Right renal cortex interstitium (tissue), 3 donors: ENCODE measurements around the gene EPB41. TPM values are rescaled to one million over a fixed set of nuclear protein-coding genes. Genes with fewer than 3 reads are reported as not detected.
"Not testable (repeated sequence)": the region's sequence is repeated elsewhere in the genome, so short reads cannot be mapped to it uniquely, and the experiment has no call there.

Experiments
- DNase-seq, 3 donors: peaks; one replicate each; pipeline ENCODE4 v3.0.0-alpha.2; 2013; ENCODE audit warnings: low read depth in 3 of 3, low spot score in 2 of 3
- polyA plus RNA-seq, 3 donors: library from polyadenylated mRNA; unstranded; fragments of 120-200 nt; gene quantifications; one replicate each; pipeline ENCODE4 v1.2.1, GENCODE V29; 2013; ENCODE audit not compliant: insufficient read length in 3 of 3

Gene EPB41
- polyA plus RNA-seq, 3 donors: 55.8 to 57.9 (median 56.5) TPM

GRCh38 chr1:28925350-28925891, 11.1 kb downstream of the EPB41 start:
- DNase-seq: no peak

DNA sequence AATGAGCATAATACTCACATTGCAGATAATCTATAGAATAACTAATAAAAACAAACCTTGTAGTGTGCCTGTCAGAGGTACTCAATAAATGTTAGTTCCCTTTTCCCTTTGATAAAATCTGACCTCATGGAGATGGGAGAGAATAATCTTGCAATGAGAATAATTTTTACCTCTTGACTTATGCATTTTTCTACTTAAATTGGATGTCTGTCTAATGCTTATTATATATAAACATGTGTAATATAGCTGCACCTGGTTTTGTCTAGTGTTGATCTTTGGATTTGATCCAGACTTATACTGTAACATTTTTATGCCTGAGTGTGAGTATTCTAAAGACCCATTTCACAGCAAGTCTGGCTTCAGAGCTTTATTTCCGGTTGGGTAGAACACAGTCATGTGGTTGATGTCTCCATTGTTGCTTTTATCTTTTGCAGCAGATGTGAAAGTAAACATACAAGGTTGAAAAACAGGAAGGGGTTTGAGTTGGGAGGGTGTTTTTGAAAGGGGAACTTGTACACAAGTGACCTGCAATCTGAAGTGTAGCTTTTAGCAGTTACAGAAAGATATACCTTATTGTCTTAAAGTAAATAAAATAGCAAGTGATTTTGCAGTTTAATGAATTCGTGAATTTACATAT, 12.4 kb downstream of the EPB41 start:
- no peak for DNase-seq

- no peak for DNase-seq
Measured at GRCh38 chr1:28927266-28927647, 12.9 kb downstream of the EPB41 start.

DNA sequence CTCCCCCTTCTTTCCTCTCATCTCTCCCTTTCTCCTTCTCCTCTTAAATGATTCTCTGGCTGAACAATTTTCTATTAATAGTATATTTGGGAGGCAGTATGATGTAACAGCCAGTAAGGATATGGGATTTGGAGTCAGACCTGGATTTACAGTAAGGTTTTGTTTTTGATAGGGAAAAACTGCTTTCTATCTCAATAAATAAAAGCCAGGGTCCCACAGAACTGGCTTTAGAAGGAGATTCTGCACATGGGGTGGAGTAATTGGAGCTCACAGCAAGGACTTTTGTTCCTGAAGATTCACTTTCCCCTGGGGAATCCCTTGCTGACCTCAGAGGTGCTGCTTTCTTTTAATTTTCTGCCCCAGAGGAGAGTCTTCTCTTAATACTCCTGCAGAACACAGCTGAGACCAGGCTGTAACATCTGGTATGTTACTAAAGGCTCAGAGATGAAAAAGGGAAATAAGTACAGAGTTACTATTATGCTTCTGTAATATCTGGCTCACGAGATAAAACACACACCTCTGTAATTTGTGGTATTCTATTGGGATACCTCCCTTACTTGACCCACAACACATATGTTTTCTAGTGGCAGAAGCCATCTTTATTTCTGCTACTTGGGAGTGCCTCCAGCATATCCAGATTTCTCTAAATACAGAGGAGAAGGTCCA, 13.4 kb downstream of the EPB41 start:
- DNase-seq: no peak

DNA sequence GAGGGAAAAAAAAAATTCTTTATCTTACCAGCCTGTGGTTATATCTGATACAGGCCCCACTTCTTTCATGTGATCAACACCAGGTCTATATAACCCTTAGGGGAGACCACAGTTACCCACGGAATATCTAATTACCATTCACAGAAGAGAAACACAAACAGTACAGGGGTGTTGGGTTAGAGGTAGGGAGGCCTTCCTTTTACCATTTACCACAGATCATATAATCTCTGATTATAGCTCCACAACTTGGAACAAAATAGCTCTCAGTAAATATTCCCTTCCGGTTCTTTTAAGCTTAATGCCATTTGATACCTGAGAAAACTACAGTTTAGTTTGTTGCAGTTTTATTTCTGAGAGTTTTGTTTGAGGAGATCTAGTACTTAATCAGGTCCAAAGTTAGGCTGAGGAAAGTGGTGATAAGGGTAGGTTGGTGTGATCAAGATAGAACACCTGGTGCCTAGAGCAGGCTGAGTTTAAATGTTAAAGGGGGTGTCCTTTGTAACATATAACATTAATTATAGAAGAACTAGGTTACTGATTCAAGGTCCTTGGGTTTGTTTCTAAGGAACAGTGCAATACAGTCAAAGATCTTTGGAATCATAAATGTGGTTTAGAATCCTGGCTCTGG, 14.1 kb downstream of the EPB41 start:
- DNase-seq: no peak

DNA sequence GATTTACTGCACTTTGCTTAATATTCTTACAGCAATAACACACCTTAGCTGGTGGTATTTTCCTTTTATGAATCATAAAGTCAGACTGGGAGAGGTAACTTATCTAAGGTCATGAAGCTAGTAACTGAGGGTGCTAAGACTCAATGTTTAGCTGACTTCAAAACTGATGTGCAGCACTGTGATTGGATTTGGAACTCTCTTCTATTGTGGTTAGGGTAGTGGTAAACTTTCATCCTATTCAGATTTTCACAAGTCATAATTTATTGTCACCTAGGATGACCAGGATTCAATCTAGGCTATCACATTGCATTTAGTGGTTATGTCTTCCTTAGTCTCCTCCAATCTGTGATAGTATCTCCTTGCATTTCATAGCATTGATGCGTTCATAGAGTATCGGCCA, 18.9 kb downstream of the EPB41 start:
- no peak for DNase-seq

- DNase-seq: no peak
Measured at GRCh38 chr1:28933918-28934317, 19.5 kb downstream of the EPB41 start.

DNA sequence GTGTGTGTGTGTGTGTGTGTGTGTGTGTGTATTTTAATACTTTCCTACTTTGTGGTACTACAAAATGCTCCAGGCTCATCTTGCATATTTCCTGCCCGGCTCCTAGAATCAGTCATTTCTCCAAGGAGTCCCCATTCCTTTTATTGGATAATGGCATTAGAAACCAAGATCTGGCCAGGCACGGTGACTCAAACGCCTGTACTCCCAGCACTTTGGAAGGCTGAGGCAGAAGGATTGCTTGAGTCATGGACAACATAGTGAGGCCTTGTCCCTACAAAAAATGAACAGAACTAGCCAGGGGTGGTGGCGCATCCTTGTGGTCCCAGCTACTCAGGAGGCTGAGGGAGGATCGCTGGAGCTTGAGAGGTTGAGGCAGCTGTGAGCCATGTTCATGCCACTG, 20.3 kb downstream of the EPB41 start:
- no peak for DNase-seq

DNA sequence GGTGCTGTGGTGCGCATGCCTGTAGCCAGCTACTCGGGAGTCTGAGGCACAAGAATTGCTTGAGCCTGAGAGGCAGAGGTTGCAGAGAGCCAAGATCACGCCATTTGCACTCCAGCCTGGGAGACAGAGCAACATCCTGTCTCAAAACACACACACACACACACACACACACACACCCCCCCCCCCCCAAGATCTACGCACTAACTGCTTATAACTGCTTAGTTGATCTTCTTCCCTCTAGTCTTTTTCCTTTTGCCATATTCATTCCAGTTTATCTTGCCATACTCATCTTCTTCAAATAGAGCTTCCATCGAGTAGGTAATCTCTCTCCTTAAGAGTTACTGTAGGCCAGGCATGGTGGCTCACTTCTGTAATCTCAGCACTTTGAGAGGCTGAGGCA, 20.9 kb downstream of the EPB41 start:
- no peak for DNase-seq

- no peak for DNase-seq
Measured at GRCh38 chr1:28936094-28936493, 21.7 kb downstream of the EPB41 start.

DNA sequence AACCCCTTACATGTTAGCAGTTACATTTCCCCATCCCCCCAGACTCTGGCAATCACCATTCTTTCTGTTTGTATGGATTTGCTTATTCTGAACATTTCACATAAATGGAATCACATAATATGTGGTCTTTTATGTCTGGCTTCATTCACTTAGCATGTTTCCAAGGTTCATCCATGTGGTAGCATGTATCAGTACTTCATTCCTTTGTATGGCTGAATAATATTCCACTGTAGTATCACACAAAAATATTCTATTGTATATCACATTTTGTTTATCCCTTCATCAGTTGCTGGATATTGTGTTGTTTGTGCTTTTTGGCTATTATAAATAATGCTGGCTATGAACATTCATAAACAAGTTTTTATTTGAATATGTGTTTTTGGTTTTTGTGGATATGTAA, 22.2 kb downstream of the EPB41 start:
- DNase-seq: no peak

GRCh38 chr1:28943581-28943980, 29.2 kb downstream of the EPB41 start:
- not testable (repeated sequence) for DNase-seq

DNA sequence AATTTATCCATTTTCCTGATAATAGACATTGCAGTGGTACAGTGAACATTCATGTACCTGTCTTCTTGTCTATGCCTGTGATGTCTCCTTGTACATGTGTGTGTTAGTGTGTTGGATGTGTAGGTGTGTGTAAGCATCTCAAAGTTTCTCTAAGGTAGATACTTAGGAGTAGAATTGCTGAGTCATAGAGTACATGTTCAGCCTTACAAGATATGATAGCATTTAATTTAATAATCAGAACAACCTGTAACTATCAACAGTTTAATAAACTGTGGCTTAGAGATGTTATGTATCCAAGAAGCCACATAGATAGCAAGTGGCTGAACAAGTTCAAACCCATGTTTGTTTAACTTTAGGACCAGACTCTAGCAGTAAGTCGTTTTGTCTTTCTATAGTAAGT, 35.6 kb downstream of the EPB41 start:
- DNase-seq: no peak

GRCh38 chr1:28950449-28950848, 36.1 kb downstream of the EPB41 start:
- DNase-seq: no peak

DNA sequence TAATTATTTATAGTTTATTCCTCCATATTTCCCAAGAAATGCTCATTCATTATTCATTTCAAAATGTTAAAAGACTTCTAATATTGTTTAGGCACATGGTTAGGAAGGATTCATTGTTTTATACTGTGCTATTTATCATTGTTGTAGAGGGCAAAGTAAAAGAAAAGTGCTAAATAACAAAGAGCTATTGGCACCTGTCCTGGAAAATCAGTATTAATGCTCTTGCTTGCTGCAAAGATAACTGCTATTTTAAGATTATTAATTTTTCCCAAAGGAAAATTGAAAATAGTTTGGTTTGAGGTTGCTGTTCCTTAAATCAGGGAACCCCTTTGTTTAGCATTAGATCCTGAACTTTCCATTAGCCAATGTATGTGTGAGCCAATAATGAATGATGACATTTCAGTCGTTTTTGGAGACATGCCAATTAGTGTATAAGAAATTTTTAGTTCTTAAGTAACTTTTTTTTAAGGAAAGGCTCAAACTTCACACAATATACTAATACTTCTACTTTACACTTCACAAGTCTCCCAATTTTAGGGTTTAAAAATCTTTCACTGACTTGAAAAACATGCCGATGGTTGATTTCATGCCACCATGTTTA, 39.9 kb downstream of the EPB41 start:
- no peak for DNase-seq

GRCh38 chr1:28956038-28956464, 41.7 kb downstream of the EPB41 start:
- DNase-seq: no peak

GRCh38 chr1:28962114-28962831, 47.9 kb downstream of the EPB41 start:
- not testable (repeated sequence) for DNase-seq

DNA sequence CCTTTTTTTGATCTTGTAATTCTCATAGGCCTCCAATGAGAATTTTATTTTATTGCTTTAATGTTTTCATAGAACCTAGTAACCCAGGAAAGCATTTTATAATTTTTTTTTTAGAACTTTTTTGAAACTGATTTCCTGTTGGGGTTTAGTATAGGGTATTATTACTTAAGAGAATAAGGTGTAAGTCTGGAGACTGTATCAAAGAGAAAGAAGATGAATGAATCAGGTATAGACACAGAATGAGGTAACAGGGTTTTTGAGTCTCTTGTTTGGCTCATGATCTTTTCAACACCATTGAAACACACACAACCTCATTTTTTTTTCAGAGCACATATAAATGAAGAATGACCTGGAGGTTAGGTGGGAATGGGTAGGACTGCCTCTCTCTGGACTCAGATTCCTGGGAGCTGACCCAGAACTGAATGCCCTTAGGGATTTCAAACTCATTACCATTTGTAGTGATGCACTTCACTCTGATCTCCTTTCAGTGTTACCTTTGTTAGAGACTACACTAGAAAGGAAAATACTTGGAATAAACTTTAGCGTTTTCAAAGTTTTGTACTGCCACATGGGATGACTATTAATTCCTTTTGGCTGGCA, 51.0 kb downstream of the EPB41 start:
- no peak for DNase-seq

DNA sequence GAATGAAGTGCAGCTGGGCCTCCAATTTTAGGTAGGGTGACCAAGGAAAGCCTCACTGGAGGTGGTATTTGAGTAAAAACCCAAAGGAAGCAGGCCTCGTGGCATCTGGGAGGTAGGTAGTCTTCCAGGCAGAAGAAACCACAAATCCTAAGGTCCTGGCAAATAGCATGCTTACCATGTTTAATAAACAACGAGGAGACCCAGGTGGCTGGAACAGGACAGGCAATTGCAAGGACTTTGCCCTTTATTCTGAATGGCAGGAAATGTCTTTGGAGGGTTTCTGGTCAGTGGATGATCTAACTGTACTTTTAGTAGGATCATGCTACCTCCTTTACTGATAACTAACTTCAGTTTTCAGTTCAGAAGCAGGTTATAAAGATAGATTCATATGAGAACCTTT, 52.2 kb downstream of the EPB41 start:
- DNase-seq: no peak

- DNase-seq: no peak
Measured at GRCh38 chr1:28971980-28972771, 57.8 kb downstream of the EPB41 start.
